Cardiac fibroblast (primary cell): ENCODE measurements around the gene CDK2AP2.

Source experiments
- DNase-seq, 2 donors: peaks; one replicate each; pipeline versions ENCODE4 v3.0.0 to v3.0.0-alpha.2; 2010; ENCODE audit warnings: low read depth in 2 of 2
- H3K4me3 ChIP-seq, 2 donors: replicated peaks in 1 of 2; 1 replicate in 1 of 2; 2 replicates in 1 of 2; pipeline ENCODE4 v1.5.1; 2011; ENCODE audit warnings: low read depth in 2 of 2, low read length in 2 of 2, mild to moderate bottlenecking in 2 of 2, moderate library complexity in 1 of 2
- CTCF ChIP-seq: IDR thresholded peaks from one replicate; pipeline ENCODE4 v1.5.1; 2011; ENCODE audit warnings: low read depth, mild to moderate bottlenecking, low read length, inconsistent platforms

The CDK2AP2 gene

GRCh38 chr11:67510023-67510345 is 2.0 kb upstream of the CDK2AP2 start:
- TF ChIP-seq CTCF: no peak
- no peak overlapping the region for H3K4me3 ChIP-seq
- no peak for DNase-seq

GRCh38 chr11:67508486-67509121 is 642 bp upstream of the CDK2AP2 start:
- peak; percentile 98 for DNase-seq
- peak overlapping the region; percentile 73 to 91 for H3K4me3 ChIP-seq
- TF ChIP-seq CTCF: no peak

- peak overlapping the region; percentile 73 to 91 for H3K4me3 ChIP-seq
- TF ChIP-seq CTCF: no peak
- DNase-seq: no peak
Observed at GRCh38 chr11:67507242-67507863, 609 bp downstream of the CDK2AP2 start.

- no peak overlapping the region for H3K4me3 ChIP-seq
- no peak for DNase-seq
- no peak for TF ChIP-seq CTCF
Observed at GRCh38 chr11:67506426-67507051, 1.4 kb downstream of the CDK2AP2 start.

GRCh38 chr11:67505605-67506396 is 2.2 kb downstream of the CDK2AP2 start:
- H3K4me3 ChIP-seq: peak overlapping the region; percentile 19 to 78
- DNase-seq: peak; percentile 91 to 94
- TF ChIP-seq CTCF: peak; percentile 99

GRCh38 chr11:67504950-67505581 is 2.9 kb downstream of the CDK2AP2 start, which contains the start of gene PITPNM1:
TSS of gene PITPNM1 (minus strand) at chr11:67505363. CDS start at chr11:67504180, 1,183 bp downstream.
- peak; percentile 39 to 70 for DNase-seq

More at GRCh38 chr11:67504950-67505581, 2.9 kb downstream of the CDK2AP2 start, which contains the start of gene PITPNM1:
- TF ChIP-seq CTCF: no peak
- H3K4me3 ChIP-seq: peak within 1 kb of the TSS; percentile 78 to 83
